Smooth muscle cell (in vitro differentiated cells): ENCODE measurements around the gene CDH4. TPM values are rescaled to one million over a fixed set of nuclear protein-coding genes. Genes with fewer than 3 reads are reported as not detected.

Source experiments
- DNase-seq: peaks from one replicate; lab custom pipeline; 2025; ENCODE audit not compliant: unreplicated experiment; lab: John Stamatoyannopoulos, UW
- H2AFZ ChIP-seq: fragments of 200-600 bp; sonication (generic); 2 replicates; pipeline ENCODE4 v1.6.0; 2016; ENCODE audit warnings: antibody characterized with exemption, low read depth, mild to moderate bottlenecking
- H3F3A ChIP-seq: fragments of 200-600 bp; sonication (generic); 2 replicates; pipeline ENCODE4 v1.6.0; 2017; ENCODE audit warnings: antibody characterized with exemption, low read depth
- H3K27ac ChIP-seq: fragments of 200-600 bp; sonication (generic); 2 replicates; pipeline ENCODE4 v1.5.1; 2016; ENCODE audit warnings: low read depth, mild to moderate bottlenecking
- H3K27me3 ChIP-seq: fragments of 200-600 bp; sonication (generic); 2 replicates; pipeline ENCODE4 v1.6.1; 2016; ENCODE audit warnings: low read depth, mild to moderate bottlenecking
- H3K36me3 ChIP-seq: fragments of 200-600 bp; sonication (generic); 2 replicates; pipeline ENCODE4 v1.5.1; 2016; ENCODE audit warnings: low read depth
- H3K4me1 ChIP-seq: fragments of 200-600 bp; sonication (generic); 2 replicates; pipeline ENCODE4 v1.5.1; 2016; ENCODE audit warnings: low read depth
- H3K4me2 ChIP-seq: fragments of 200-600 bp; sonication (generic); 2 replicates; pipeline ENCODE4 v1.6.0; 2016; ENCODE audit warnings: mild to moderate bottlenecking
- H3K4me3 ChIP-seq: fragments of 200-600 bp; sonication (generic); 2 replicates; pipeline ENCODE4 v1.5.1; 2016; ENCODE audit warnings: mild to moderate bottlenecking
- H3K79me2 ChIP-seq: fragments of 200-600 bp; sonication (generic); 2 replicates; pipeline ENCODE4 v1.6.0; 2016; ENCODE audit warnings: low read depth, mild to moderate bottlenecking
- H3K9ac ChIP-seq: fragments of 200-600 bp; sonication (generic); 2 replicates; pipeline ENCODE4 v1.6.0; 2016; ENCODE audit warnings: low read depth
- H3K9me3 ChIP-seq: fragments of 200-600 bp; sonication (generic); replicated peaks from 2 replicates; pipeline ENCODE4 v1.5.1; 2016; ENCODE audit warnings: low read depth
- H4K20me1 ChIP-seq: fragments of 200-600 bp; sonication (generic); 2 replicates; pipeline ENCODE4 v1.6.0; 2016; ENCODE audit warnings: low read depth
- CTCF ChIP-seq: fragments of 200-600 bp; sonication (generic); IDR thresholded peaks from 2 replicates; pipeline ENCODE4 v1.5.1; 2017; ENCODE audit warnings: borderline replicate concordance, mild to moderate bottlenecking, antibody characterized with exemption; ENCODE audit not compliant: insufficient read depth, poor library complexity, severe bottlenecking
- WGBS: methylation state at CpG from one replicate; pipeline ENCODE4 v1.1.7; 2016; ENCODE audit warnings: low lambda C conversion rate; 5-methylcytosine and 5-hydroxymethylcytosine counted together
- polyA plus RNA-seq: library from polyadenylated mRNA; unstranded; fragments of >200 nt; fragmentation: Nextera tagmentation; extraction: Ambion mirVana; gene quantifications from 2 replicates; pipeline ENCODE4 v1.2.1, GENCODE V29; 2016
- total RNA-seq: library from RNA; depleted of rRNA; stranded (reverse); fragments of >200 nt; gene quantifications from 2 replicates; pipeline ENCODE4 v1.2.3, GENCODE V29; 2014

CDH4 gene
- total and polyA plus RNA-seq, 2 experiments from 2014 or later: 0.03 to 0.04 TPM

GRCh38 chr20:61932711-61933480 is 680.8 kb downstream of the CDH4 start:
- H2AFZ ChIP-seq: no peak overlapping the region
- DNase-seq: no peak
- 93% methylated on average over 38 of the region's 38 CpGs for WGBS
- H3K9ac ChIP-seq: no peak overlapping the region
- H3K27ac ChIP-seq: no peak overlapping the region
- H3K36me3 ChIP-seq: no peaks in the 10 kb centered on the region
- H3K9me3 ChIP-seq: no peaks in the 10 kb centered on the region
- H3F3A ChIP-seq: no peaks in the 10 kb centered on the region
- TF ChIP-seq CTCF: no peak
- no peak overlapping the region for H3K4me2 ChIP-seq
- H3K79me2 ChIP-seq: no peaks in the 10 kb centered on the region
- no peak overlapping the region for H3K4me3 ChIP-seq
- H3K4me1 ChIP-seq: no peaks in the 10 kb centered on the region
- H3K27me3 ChIP-seq: no peaks in the 10 kb centered on the region
- no peaks in the 10 kb centered on the region for H4K20me1 ChIP-seq

- WGBS: 84% methylated on average over 15 of the region's 17 CpGs
- Histone ChIP-seq H3K79me2 (no peaks in the 10 kb centered on the region), H3K27me3 (no peaks in the 10 kb centered on the region), H3K4me1 (no peaks in the 10 kb centered on the region), H3K9me3 (no peaks in the 10 kb centered on the region), H3K27ac (no peak overlapping the region), H3K4me2 (no peak overlapping the region), H3K4me3 (no peak overlapping the region), H2AFZ (no peak overlapping the region), H4K20me1 (no peaks in the 10 kb centered on the region), H3F3A (no peaks in the 10 kb centered on the region), H3K9ac (no peak overlapping the region), H3K36me3 (no peaks in the 10 kb centered on the region)
- TF ChIP-seq CTCF: no peak
- no peak for DNase-seq
Observed at GRCh38 chr20:61933481-61933950, 681.5 kb downstream of the CDH4 start.

- no peak overlapping the region for H2AFZ ChIP-seq
- no peak overlapping the region for H3K9ac ChIP-seq
- no peaks in the 10 kb centered on the region for H3K36me3 ChIP-seq
- no peak overlapping the region for H3K4me3 ChIP-seq
- H3K27ac ChIP-seq: no peak overlapping the region
- no peaks in the 10 kb centered on the region for H3K79me2 ChIP-seq
- whole genome bisulfite sequencing: 88% methylated on average over 35 of the region's 36 CpGs
- TF ChIP-seq CTCF: no peak
- H4K20me1 ChIP-seq: no peaks in the 10 kb centered on the region
- DNase-seq: no peak
- no peak overlapping the region for H3K4me2 ChIP-seq
- H3K27me3 ChIP-seq: no peaks in the 10 kb centered on the region
- H3F3A ChIP-seq: no peaks in the 10 kb centered on the region
- H3K4me1 ChIP-seq: no peaks in the 10 kb centered on the region
- no peaks in the 10 kb centered on the region for H3K9me3 ChIP-seq
Observed at GRCh38 chr20:61933951-61934715, 682.1 kb downstream of the CDH4 start.
